ENCODE results near the gene SAMD4B. TPM values are rescaled to one million over a fixed set of nuclear protein-coding genes. Genes with fewer than 3 reads are reported as not detected.

Gene SAMD4B
- total RNA-seq, 1 experiment from 2014 or later, result 78.5 TPM

GRCh38 chr19:39399668-39400050, 57.4 kb downstream of the SAMD4B start:
- no peak for DNase-seq (ENCODE audit: low read depth, low spot score)
- in situ Hi-C loops (cut with HindIII; ENCODE audit: low pct_unique_long_range_greater_than_20kb, low sequenced_read_pairs), result no loop called here

- in situ Hi-C loops (cut with HindIII; ENCODE audit: low pct_unique_long_range_greater_than_20kb, low sequenced_read_pairs), result no loop called here
Observed at GRCh38 chr19:39400061-39400460, 57.8 kb downstream of the SAMD4B start.

GRCh38 chr19:39401070-39401548, 58.9 kb downstream of the SAMD4B start:
- DNase-seq (ENCODE audit: low read depth, low spot score), result no peak
- in situ Hi-C loops (cut with HindIII; ENCODE audit: low pct_unique_long_range_greater_than_20kb, low sequenced_read_pairs), result no loop called here

More at GRCh38 chr19:39400061-39400460, 57.8 kb downstream of the SAMD4B start:
- no peak for DNase-seq (ENCODE audit: low read depth, low spot score)

GRCh38 chr19:39401549-39402345, 59.5 kb downstream of the SAMD4B start:
- in situ Hi-C loops (cut with HindIII; ENCODE audit: low pct_unique_long_range_greater_than_20kb, low sequenced_read_pairs), result no loop called here
- no peak for DNase-seq (ENCODE audit: low read depth, low spot score)

DNA sequence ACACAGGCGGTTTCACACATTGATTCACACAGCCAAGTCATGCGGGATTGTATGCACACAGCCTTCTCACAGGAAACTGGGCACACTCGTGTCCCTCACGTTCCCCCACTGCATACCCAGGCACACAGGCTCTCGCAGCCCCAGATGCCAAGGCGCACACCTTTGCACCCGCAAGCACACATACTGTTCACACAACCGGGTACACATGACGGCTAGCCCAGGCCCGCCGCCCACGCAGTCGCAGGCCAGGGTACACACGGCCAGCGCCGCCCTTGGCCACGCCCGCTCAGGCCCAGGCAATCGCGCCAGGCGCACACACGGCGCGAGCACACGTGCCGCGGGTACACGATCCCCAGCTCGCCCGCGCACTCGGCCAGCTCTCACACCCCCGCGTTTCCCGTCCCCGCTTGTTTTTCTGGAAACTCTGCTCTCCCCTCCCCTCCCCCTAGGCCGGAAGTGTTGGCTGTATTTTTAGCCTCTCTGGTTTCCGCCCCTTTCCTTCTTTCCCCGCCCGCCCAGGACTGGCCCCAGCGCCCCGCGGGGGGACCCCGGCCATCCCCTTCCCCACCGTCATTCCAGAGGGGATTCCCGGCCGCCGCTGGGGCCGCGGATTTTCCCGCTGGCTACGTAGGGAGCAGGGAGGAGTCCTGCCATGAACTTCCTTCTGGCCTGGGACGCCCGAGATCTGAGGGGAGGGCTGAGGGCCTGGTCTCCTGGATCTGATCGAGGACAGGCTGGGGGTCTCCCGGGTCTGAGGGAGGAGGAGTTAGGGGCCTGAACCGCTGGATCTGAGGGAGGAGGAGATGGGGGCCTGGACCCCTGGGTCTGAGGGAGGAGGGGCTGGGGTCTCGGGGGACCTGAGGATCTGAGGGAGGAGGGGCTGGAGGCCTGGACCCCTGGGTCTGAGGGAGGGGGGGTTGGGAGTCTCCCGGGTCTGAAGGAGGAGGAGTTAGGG, 60.4 kb downstream of the SAMD4B start:
- in situ Hi-C loops (cut with HindIII; ENCODE audit: low pct_unique_long_range_greater_than_20kb, low sequenced_read_pairs), result no loop called here
- DNase-seq (ENCODE audit: low read depth, low spot score), result peak; percentile 53

- in situ Hi-C loops (cut with HindIII; ENCODE audit: low pct_unique_long_range_greater_than_20kb, low sequenced_read_pairs), result no loop called here
Observed at GRCh38 chr19:39403331-39404312, 61.4 kb downstream of the SAMD4B start.

GRCh38 chr19:39405261-39405957, 63.2 kb downstream of the SAMD4B start:
- in situ Hi-C loops (cut with HindIII; ENCODE audit: low pct_unique_long_range_greater_than_20kb, low sequenced_read_pairs), result no loop called here
- no peak for DNase-seq (ENCODE audit: low read depth, low spot score)

More at GRCh38 chr19:39403331-39404312, 61.4 kb downstream of the SAMD4B start:
- DNase-seq (ENCODE audit: low read depth, low spot score), result no peak

GRCh38 chr19:39405958-39406655, 63.9 kb downstream of the SAMD4B start:
- in situ Hi-C loops (cut with HindIII; ENCODE audit: low pct_unique_long_range_greater_than_20kb, low sequenced_read_pairs), result no loop called here
- DNase-seq (ENCODE audit: low read depth, low spot score), result no peak

GRCh38 chr19:39406656-39407409, 64.6 kb downstream of the SAMD4B start, which contains the start of gene ZFP36:
TSS of gene ZFP36 (plus strand) at chr19:39406847. CDS start at chr19:39406905, 58 bp downstream.
- DNase-seq (ENCODE audit: low read depth, low spot score), result peak; percentile 73
- in situ Hi-C loops (cut with HindIII; ENCODE audit: low pct_unique_long_range_greater_than_20kb, low sequenced_read_pairs), result no loop called here

DNA sequence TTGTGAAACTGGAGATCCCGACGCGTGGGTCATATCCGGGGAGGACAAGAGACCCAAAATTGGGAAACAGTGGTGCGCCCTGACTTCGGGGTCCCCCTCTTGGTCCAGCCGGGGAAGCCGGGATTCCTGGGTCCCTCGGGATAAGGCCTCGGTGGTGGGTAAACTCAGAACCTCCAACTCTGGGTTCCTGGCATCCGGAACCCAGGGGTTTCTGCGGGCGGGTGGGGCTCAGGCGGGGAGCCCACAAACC, 65.1 kb downstream of the SAMD4B start:
- DNase-seq (ENCODE audit: low read depth, low spot score), result no peak
- in situ Hi-C loops (cut with HindIII; ENCODE audit: low pct_unique_long_range_greater_than_20kb, low sequenced_read_pairs), result no loop called here

DNA sequence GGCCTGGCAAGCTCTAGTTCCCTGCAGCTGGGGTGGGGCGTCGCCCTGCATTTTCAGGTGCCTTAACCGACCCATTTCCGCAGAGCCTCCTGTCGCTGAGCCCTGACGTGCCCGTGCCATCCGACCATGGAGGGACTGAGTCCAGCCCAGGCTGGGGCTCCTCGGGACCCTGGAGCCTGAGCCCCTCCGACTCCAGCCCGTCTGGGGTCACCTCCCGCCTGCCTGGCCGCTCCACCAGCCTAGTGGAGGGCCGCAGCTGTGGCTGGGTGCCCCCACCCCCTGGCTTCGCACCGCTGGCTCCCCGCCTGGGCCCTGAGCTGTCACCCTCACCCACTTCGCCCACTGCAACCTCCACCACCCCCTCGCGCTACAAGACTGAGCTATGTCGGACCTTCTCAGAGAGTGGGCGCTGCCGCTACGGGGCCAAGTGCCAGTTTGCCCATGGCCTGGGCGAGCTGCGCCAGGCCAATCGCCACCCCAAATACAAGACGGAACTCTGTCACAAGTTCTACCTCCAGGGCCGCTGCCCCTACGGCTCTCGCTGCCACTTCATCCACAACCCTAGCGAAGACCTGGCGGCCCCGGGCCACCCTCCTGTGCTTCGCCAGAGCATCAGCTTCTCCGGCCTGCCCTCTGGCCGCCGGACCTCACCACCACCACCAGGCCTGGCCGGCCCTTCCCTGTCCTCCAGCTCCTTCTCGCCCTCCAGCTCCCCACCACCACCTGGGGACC, 65.6 kb downstream of the SAMD4B start:
- DNase-seq (ENCODE audit: low read depth, low spot score), result no peak
- in situ Hi-C loops (cut with HindIII; ENCODE audit: low pct_unique_long_range_greater_than_20kb, low sequenced_read_pairs), result no loop called here

- in situ Hi-C loops (cut with HindIII; ENCODE audit: low pct_unique_long_range_greater_than_20kb, low sequenced_read_pairs), result no loop called here
Observed at GRCh38 chr19:39408392-39409207, 66.4 kb downstream of the SAMD4B start.

GRCh38 chr19:39409208-39410016, 67.2 kb downstream of the SAMD4B start:
- in situ Hi-C loops (cut with HindIII; ENCODE audit: low pct_unique_long_range_greater_than_20kb, low sequenced_read_pairs), result no loop called here
- DNase-seq (ENCODE audit: low read depth, low spot score), result no peak

More at GRCh38 chr19:39408392-39409207, 66.4 kb downstream of the SAMD4B start:
- peak; percentile 41 for DNase-seq (ENCODE audit: low read depth, low spot score)
